SH-SY5Y (cell line): Measurements from ENCODE around the gene TSPAN8.

Experiments
- GATA2 ChIP-seq: IDR thresholded peaks from 2 replicates; pipeline ENCODE4 v1.6.1; 2011; ENCODE audit warnings: mild to moderate bottlenecking, low read depth, low read length
- GATA3 ChIP-seq: IDR thresholded peaks from 2 replicates; pipeline ENCODE4 v1.6.1; 2011; ENCODE audit warnings: low read depth, mild to moderate bottlenecking, low read length, moderate library complexity

DNA sequence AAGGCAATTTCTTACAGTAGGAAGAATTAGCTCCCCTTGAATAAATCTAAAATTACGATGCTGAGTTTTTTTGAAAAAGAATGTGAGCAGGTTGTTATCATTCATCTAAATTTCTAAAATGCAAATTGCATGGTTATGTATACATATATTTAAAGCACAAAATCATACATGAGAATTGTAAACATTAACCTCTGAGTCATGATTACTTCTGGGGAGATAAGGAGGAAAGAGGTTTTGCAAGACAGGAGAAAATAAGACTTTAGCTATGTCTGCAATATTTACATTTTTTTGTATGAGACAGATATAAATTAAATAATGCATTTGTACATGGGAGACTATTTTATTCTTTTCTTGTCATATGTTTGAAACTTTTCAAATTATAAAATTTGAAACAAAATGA, 72.2 kb downstream of the TSPAN8 start:
- TF ChIP-seq GATA3 (no peak), GATA2 (no peak)
